NCI-H2227 treated with DMSO at 0.1 percent for 48 hours (cell line): ENCODE measurements around the gene DYNC2H1.

Experiments
- DNase-seq: peaks from one replicate; lab custom pipeline; 2025; lab: John Stamatoyannopoulos, UW

DYNC2H1 gene

DNA sequence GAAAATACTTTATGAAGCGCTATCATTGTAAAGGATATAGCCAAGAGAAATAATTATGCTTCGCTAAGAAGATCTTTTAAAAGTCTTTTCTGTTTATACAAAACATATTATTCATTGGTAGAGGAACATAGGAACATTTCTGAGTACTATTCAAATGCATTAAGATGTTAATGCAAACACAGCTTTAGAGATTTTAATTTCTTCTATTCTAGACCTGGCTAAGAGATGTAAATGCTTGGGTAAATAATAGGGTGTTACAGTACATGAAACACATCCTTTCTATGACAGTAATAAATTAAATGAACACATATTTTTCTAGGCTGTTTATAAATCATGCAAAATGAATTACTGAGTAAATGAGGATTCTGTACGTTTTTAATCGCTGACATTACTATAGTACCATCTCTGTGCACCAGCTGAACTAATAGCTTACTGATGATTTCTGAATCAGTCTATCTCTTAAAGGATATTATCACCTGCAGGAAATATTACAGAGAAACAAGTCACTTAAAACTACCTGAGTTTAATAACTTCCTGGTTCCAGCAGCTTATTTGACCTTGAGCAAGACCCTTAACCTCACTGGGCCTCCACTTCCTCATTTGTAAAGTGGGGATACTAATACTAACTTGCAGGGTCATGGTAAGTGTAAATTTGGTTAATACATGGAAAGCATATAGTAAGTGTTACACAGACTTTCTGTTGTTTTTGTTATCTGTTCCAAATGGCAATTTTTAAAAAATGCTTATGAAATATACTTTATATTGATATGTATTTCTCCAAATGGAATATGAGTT lies 344.9 kb downstream of the DYNC2H1 start:
- DNase-seq: no peak

- no peak for DNase-seq
Measured at GRCh38 chr11:103464420-103464819, 355.2 kb downstream of the DYNC2H1 start.

GRCh38 chr11:103465555-103466140 lies 356.4 kb downstream of the DYNC2H1 start:
- no peak for DNase-seq

DNA sequence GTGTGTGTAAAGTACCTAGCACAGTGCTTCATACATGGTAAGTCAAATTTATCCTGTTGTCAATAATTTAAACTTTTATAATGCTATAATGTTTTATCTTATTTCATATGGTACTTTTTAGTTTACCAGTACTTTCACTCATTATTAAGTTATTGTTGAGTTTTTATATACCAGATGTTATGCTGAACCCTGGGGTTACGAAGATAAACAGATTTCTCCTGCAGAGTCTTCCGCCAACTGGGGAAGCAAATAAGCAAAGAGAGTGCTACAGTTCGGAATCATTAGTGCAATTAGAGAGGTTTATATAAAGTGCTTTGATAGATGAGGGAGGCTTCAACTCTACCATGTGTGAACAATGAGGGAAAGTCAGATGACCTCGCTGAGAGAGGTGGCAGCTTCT lies 362.3 kb downstream of the DYNC2H1 start:
- no peak for DNase-seq

- DNase-seq: no peak
Measured at GRCh38 chr11:103476874-103477273, 367.6 kb downstream of the DYNC2H1 start.

DNA sequence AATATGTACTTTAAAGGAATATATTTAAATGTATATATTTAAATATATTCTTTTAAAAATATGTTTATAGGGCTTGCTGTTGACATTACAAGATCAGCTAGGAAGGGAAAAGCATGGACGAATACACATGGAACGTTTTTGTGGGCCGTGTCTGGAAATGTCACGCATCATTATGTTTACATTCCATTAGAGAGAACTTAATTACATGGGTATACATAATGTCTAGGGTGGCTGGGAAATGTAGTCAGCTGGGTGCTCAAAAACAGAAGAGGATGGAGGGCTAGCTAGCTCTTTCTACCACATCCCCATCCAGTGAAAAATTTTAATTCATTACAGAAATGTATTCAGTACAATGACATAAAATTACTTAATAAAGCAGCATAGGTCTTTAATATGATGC lies 371.2 kb downstream of the DYNC2H1 start:
- no peak for DNase-seq

DNA sequence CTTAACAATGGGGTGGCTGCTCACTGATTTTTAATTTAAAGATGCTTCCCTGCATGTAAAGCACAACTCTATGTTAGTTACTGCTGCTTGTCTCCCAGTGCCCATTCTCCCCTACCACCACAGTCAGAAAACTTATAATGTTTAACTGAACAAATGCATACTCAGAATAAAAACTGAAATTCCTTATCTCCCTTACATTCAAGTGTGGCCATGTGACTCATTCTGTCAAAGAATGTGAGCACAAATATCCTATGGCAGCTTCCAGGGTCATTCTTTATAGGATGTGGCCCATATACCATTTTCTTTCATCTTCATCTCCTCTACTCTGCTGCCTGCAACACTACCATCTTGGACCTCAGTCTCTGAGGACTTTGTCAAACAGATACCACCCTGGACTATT lies 374.8 kb downstream of the DYNC2H1 start:
- DNase-seq: no peak

GRCh38 chr11:103484545-103484944 lies 375.3 kb downstream of the DYNC2H1 start:
- DNase-seq: no peak

- no peak for DNase-seq
Measured at GRCh38 chr11:103486604-103487003, 377.4 kb downstream of the DYNC2H1 start.

- DNase-seq: no peak
Measured at GRCh38 chr11:103487113-103487512, 377.9 kb downstream of the DYNC2H1 start.

DNA sequence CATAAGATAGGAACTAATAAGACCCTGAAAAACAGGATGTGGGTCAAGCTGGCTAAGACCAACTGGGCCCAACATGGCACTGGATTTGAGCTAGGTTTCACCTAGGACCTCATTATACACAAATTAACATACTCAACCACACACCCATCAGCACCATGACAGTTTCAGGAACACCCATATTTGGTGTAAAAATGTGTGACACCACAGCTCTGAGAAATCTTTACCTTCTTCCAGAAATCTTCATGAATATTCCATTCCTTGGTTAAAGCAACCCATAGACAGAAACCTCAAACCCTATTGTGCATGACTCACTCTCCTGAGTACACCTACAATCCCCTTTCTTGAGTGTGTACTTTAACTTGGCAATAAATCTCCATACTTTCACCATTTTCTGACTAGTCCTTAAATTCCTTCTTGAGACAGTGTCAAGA lies 378.8 kb downstream of the DYNC2H1 start:
- no peak for DNase-seq

GRCh38 chr11:103488579-103488978 lies 379.4 kb downstream of the DYNC2H1 start:
- DNase-seq: no peak

GRCh38 chr11:103491777-103492176 lies 382.6 kb downstream of the DYNC2H1 start:
- no peak for DNase-seq

GRCh38 chr11:103494491-103494890 lies 385.3 kb downstream of the DYNC2H1 start:
- DNase-seq: no peak

GRCh38 chr11:103497268-103497667 lies 388.0 kb downstream of the DYNC2H1 start:
- no peak for DNase-seq

DNA sequence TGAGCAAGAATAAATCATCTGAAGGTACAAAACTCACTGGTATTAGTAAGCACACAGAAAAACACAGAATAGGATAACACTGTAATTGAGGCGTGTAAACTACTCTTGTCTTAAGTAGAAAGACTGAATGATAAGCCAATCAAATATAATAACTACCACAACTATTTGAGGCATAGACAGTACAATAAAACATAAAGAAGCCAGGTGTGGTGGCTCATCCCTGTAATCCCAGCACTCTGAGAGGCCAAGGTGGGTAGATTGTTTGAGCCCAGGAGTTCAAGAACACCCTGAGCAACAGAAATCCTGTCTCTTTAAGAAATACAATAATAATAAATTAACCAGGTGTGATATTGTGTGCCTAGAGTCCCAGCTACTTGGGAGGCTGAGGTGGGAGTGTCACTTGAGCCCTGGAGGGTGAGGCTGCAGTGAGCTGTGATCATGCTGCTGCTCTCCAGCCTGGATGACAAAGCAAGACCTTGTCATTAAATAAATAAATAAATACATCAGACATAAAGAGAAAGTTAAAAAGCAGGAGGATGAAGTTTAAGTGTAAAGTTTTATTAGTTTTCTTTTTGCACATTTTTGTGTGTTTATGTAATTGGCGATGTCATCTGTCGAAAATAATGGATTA lies 390.6 kb downstream of the DYNC2H1 start:
- no peak for DNase-seq

- no peak for DNase-seq
Measured at GRCh38 chr11:103515283-103515682, 406.1 kb downstream of the DYNC2H1 start.

DNA sequence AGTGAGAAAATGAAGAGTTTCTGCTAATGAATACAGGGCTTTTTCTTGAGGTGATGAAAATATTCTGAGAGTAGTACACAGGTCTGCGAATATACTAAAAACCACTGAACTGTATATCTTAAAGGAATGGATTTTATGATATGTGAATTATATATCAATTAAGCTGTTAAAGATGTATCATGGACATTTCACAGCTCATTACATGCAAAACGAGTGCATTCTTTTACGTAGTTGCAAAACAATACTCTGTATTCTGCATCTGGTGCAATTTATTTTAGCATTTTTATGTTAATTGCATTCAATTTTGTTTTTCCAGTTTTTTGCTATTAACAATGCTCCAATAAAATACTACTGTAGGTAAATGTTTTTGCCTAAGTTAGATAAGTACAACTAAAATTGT lies 411.6 kb downstream of the DYNC2H1 start:
- DNase-seq: no peak

DNA sequence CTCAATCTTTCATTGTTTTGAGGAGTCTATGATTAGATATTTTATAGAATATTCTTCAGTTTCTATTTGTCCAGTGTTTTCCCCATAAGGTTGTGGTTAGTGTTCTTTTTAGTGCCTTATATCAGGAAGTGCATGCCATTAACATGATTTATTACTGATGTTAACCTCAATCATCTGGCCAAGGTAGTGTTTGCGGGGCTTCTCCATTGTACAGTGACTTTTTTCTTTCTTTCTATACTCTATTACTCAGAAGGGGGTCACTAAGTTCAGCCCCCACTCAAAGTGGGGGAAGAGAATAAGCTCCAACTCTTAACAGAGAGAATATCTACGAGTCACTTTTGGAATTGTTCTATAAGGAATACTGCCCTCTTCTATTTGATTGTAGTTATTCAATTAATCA lies 415.8 kb downstream of the DYNC2H1 start:
- no peak for DNase-seq

DNA sequence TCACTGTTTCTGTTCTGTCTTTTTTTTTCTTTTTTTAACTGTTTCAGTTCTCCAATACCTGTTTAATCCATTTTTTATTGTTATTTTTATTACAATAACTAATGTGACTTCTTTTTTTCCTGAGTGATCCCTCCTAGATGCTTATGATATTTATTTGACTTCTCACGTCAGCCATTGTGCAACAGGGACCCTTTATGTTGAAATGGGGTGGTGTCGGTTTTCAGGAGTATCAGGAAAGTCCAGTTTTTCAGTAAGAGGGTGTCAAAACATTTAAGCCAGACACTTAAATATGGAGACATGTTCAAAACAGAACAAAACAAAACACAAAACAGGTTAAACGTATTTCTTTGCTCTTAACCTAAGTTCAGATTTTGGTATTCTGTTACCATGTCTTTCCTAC lies 418.8 kb downstream of the DYNC2H1 start:
- DNase-seq: no peak

GRCh38 chr11:103528596-103528995 lies 419.4 kb downstream of the DYNC2H1 start:
- DNase-seq: no peak

DNA sequence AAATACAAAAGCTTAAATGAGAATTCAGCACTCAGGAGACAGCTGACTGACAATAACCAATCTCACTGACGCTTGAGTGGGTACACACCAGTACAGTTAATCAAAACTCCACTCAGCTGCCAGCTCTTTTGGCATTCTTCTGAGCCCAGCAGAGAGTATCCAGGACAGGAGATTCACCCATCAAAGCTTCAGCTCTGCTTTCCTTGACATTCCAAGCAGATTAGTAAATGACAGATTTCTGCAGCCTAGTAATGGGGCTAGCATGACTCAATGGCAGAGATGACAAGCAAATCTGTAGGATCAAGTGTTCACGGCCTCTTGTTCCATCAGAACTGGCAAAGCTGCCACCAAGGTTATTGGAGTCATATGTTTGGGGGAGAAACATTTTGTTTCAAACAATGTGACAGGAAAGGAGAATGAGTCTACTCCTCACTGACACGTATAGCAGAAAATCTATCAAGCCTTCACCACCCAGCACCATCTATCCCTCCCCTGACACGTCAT lies 420.0 kb downstream of the DYNC2H1 start:
- no peak for DNase-seq
